Upper lobe of left lung (tissue), 6 donors: ENCODE data around the gene GOLGA6L9. TPM values are rescaled to one million over a fixed set of nuclear protein-coding genes. Genes with fewer than 3 reads are reported as not detected.
"Not testable (repeated sequence)": the region's sequence is repeated elsewhere in the genome, so short reads cannot be mapped to it uniquely, and the experiment has no call there.

Experiments used
- ATAC-seq, 2 donors: fragments of 200-7000 bp; cut with Tn5 transposase; one replicate each; pipeline ENCODE4 v1.9.1; 2022; ENCODE audit warnings: mild to moderate bottlenecking in 2 of 2, moderate library complexity in 2 of 2; ENCODE audit not compliant: low FRiP score in 2 of 2
- DNase-seq, 2 donors: peaks; one replicate each; pipeline ENCODE4 v3.0.0-alpha.2; 2019 to 2020
- H3K27ac ChIP-seq, 4 donors: fragments of 200-600 bp; sonication (generic); one replicate each; pipeline ENCODE4 v1.5.1; 2016 to 2019
- H3K27me3 ChIP-seq, 4 donors: fragments of 200-600 bp; sonication (generic); one replicate each; pipeline ENCODE4 v1.5.1; 2017 to 2019
- H3K36me3 ChIP-seq, 4 donors: fragments of 200-600 bp; sonication (generic); one replicate each; pipeline ENCODE4 v1.5.1; 2016 to 2019
- H3K4me1 ChIP-seq, 4 donors: fragments of 200-600 bp; sonication (generic); one replicate each; pipeline ENCODE4 v1.5.1; 2018 to 2019
- H3K4me3 ChIP-seq, 4 donors: fragments of 200-600 bp; sonication (generic); one replicate each; pipeline ENCODE4 v1.5.1; 2017 to 2019; ENCODE audit warnings: mild to moderate bottlenecking in 2 of 4, moderate library complexity in 1 of 4
- H3K9me3 ChIP-seq, 4 donors: fragments of 200-600 bp; sonication (generic); one replicate each; pipeline ENCODE4 v1.5.1; 2018 to 2019
- WGBS, 2 donors: methylation state at CpG; one replicate each; pipeline ENCODE4 v1.1.5; 2017 to 2018; 5-methylcytosine and 5-hydroxymethylcytosine counted together
- total RNA-seq, 6 donors: library from RNA; depleted of rRNA in 4 of 6; stranded (reverse); fragments of >200 nt in 4 of 6; gene quantifications; one replicate each; pipeline versions ENCODE4 v1.1.0 to v1.2.1, GENCODE V29; 2016 to 2021
- donor health status: DM: no; HTN: no; CAD: no; lungs with moderate emphysema.
- donor health status: DM: no; HTN: yes; CAD: no; lungs with severe emphysema.

The GOLGA6L9 gene
- total RNA-seq, 6 donors from 2014 or later, result 2.9 to 83.8 (median 6.3) TPM

DNA sequence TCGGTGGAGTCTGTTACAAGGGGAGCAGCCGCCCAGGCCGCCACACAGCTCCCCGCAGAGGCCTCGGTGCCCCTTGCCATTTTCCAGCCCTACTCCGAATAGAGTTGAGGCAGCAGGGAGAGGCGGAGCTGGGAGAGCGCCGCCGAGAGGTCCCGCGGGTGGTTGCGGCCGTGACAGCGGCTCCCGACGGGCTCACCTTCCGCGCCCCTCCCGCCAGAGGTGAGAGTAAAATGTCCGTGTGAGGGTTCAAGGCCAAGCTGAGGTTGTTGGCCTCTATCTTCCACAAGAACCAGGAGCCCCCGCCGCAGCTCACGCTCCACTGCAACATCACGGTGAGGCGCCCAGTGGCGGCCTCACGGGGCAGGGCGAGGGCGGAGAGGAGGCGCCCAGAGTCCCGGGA, 15.8 kb downstream of the GOLGA6L9 start:
- H3K36me3 ChIP-seq, ATAC-seq, H3K27me3 ChIP-seq, H3K9me3 ChIP-seq, H3K4me1 ChIP-seq: not testable (repeated sequence)
- Histone ChIP-seq H3K4me3 (peak overlapping the region in 3 of 4 donors; percentile 35 to 47 (median 43)), H3K27ac (peak overlapping the region in 2 of 4 donors; percentile 76)
- no CpG with 5 or more reads among the region's 32 CpGs for WGBS, 2 donors
- DNase-seq, result peak; percentile 35 to 80

GRCh38 chr15:82457336-82457735, 27.7 kb downstream of the GOLGA6L9 start:
- H3K4me3 ChIP-seq, H3K4me1 ChIP-seq, H3K9me3 ChIP-seq, DNase-seq, H3K27me3 ChIP-seq, H3K36me3 ChIP-seq, ATAC-seq, H3K27ac ChIP-seq: not testable (repeated sequence)
- 90 to 93% methylated on average over 2 of the region's 4 CpGs for WGBS, 2 donors

GRCh38 chr15:82465629-82466028, 36.0 kb downstream of the GOLGA6L9 start:
- H3K4me3 ChIP-seq, H3K36me3 ChIP-seq, DNase-seq, H3K27me3 ChIP-seq, H3K9me3 ChIP-seq, ATAC-seq, H3K4me1 ChIP-seq, H3K27ac ChIP-seq: not testable (repeated sequence)
- WGBS, 2 donors, result no CpG with 5 or more reads among the region's 5 CpGs

- peak; percentile 22 to 25 for DNase-seq
- H3K27ac ChIP-seq, H3K27me3 ChIP-seq, H3K4me3 ChIP-seq, H3K9me3 ChIP-seq, H3K4me1 ChIP-seq, H3K36me3 ChIP-seq: not testable (repeated sequence)
- ATAC-seq, result peak; percentile 92 to 93
- WGBS, 2 donors, result no CpG with 5 or more reads among the region's 11 CpGs
These were observed 38.6 kb downstream of the GOLGA6L9 start for GRCh38 chr15:82468205-82468604.

GRCh38 chr15:82469381-82469780, 39.8 kb downstream of the GOLGA6L9 start:
- not testable (repeated sequence) for H3K4me3 ChIP-seq, H3K27me3 ChIP-seq, H3K4me1 ChIP-seq, H3K36me3 ChIP-seq, H3K27ac ChIP-seq, H3K9me3 ChIP-seq
- WGBS, 2 donors, result no CpG with 5 or more reads among the region's 12 CpGs
- ATAC-seq (peak in 1 of 2 donors; percentile 59), DNase-seq (peak in 1 of 2 donors; percentile 9)

DNA sequence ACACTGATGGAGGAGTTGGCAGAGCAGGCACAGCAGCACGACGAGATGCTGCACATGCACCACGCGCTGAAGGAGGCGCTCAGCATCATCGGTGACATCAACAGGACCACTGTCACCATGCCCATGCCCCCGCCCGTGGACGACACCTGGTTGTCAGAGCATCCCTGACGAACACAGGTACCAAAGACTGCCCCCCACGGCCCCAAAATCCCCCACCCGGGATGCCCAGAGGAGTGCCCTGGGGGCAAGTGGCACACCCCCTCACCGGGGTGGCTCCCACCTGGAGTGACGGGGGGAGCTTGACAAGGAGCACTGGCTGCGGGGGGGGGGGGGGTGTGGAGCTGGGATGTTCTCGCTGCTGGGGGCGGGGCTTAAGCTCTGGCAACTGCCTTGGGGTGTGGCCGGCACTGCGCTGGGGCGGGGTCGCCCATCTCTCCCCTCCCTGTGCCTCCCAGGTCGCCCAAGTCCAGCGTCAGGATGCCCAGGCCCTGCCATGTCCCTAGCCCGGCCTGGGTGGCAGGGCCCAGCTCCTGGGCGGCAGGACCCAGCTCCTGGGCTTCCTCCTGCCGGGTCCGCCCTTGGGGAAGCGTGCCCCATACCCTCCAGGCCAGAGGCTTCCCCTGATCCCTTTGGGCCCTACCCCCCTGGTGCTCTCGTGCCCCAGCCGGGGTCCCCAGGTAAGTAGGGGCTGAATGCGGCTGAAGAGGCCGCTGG, 42.8 kb downstream of the GOLGA6L9 start:
- H3K27me3 ChIP-seq, H3K4me3 ChIP-seq, H3K27ac ChIP-seq, H3K9me3 ChIP-seq, H3K4me1 ChIP-seq: not testable (repeated sequence)
- DNase-seq, result peak; percentile 25 to 64
- peaks cover 0 to 13% (median 2%) of the 10 kb centered on the region in 4 donors for H3K36me3 ChIP-seq
- ATAC-seq, result peak; percentile 24 to 71
- 90 to 96% methylated on average over 10 to 28 of the region's 32 CpGs for WGBS, 2 donors

DNA sequence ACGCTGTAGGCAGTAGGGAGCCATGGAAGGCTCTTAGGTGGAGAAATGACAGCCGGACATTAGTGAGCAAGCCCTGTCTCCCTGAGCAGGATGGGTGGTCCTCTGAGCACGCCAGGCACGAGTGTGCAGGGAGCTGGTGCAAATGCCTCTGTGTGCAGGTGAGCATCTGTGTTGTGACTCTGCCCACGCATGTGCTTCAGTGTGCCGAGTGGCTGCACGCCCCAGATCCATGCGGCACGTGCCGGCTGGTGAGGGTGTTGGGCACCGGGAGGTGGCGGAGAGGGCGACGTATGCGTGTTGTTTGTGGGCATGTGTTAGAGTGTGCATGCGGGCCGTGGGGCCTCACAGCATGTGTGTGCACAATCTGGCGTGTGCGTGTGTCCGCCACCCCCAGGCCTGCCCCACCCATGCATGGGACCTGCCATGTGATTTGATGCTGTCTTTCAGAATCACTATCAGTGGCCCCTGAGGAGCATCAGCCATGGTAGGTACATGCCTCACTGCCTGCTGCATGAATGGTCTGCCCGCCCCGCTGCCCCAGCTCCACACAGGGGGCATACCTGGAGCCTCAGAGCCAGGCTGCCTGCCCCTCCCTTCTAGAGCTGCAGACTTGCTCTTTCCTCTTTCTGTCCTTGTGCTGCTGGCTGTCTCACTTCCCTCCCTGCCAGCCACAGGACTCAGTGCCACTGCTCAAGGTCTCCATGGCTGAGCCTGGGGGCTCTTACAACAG, 45.1 kb downstream of the GOLGA6L9 start:
- H3K4me1 ChIP-seq, H3K9me3 ChIP-seq, H3K27me3 ChIP-seq, H3K4me3 ChIP-seq, ATAC-seq, H3K27ac ChIP-seq: not testable (repeated sequence)
- H3K36me3 ChIP-seq, result peaks cover 0 to 13% (median 2%) of the 10 kb centered on the region in 4 donors
- 90 to 93% methylated on average over 3 to 14 of the region's 22 CpGs for WGBS, 2 donors
- DNase-seq, result peak in 1 of 2 donors; percentile 70

GRCh38 chr15:82475345-82475967, 45.8 kb downstream of the GOLGA6L9 start:
- H3K27me3 ChIP-seq, ATAC-seq, H3K4me3 ChIP-seq, DNase-seq, H3K9me3 ChIP-seq, H3K27ac ChIP-seq, H3K4me1 ChIP-seq: not testable (repeated sequence)
- 98% methylated on average over 4 of the region's 11 CpGs; no CpG with 5 or more reads in 1 of the 2 donors for WGBS, 2 donors
- peaks cover 0 to 13% (median 2%) of the 10 kb centered on the region in 4 donors for H3K36me3 ChIP-seq

GRCh38 chr15:82476697-82477342, 47.2 kb downstream of the GOLGA6L9 start:
- 82 to 89% methylated on average over 12 to 14 of the region's 14 CpGs for WGBS, 2 donors
- ATAC-seq, H3K9me3 ChIP-seq, H3K27me3 ChIP-seq, H3K4me3 ChIP-seq, H3K27ac ChIP-seq, H3K4me1 ChIP-seq: not testable (repeated sequence)
- H3K36me3 ChIP-seq, result peaks cover 0 to 13% (median 2%) of the 10 kb centered on the region in 4 donors
- peak in 1 of 2 donors; percentile 45 for DNase-seq

DNA sequence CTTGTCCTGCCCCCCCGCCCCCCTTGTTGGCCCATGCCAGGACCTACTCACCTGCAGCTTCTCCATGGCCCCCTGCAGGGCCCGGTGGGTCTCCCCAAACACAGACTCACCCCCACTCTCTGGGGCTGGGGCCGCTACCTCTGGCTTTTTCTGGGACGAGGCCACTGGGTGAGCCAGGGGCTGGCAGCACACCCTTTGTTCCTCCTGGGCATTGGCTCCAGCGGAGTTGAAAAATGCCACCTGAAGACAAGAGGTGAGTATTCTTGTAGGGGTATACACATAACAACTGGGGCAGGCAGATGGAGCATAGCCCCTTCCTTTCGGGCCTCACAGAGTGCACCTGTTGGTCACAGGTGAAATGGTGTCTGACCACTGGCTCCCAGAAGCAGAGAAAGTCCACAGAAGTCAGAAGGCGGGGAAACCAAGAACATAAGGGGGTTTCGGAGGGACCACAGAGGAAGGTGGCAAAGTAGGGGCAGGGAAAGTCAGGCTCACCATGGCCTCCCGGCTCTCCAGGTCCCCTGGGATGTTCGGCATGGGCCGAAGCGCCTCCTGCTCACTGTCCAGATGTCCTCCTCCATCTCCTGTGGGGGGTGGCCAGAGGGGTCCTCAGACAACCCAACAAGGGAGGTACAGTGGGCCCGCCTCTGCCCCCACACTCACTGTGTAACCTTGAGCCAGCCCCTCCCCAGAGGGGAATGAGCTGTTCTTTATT, 47.9 kb downstream of the GOLGA6L9 start:
- peak in 1 of 2 donors; percentile 18 for DNase-seq
- peaks cover 0 to 11% (median 2%) of the 10 kb centered on the region in 4 donors for H3K36me3 ChIP-seq
- H3K4me1 ChIP-seq, H3K9me3 ChIP-seq, H3K4me3 ChIP-seq, H3K27ac ChIP-seq, H3K27me3 ChIP-seq, ATAC-seq: not testable (repeated sequence)
- 93 to 98% methylated on average over 5 to 11 of the region's 13 CpGs for WGBS, 2 donors
